Neural progenitor cell (in vitro differentiated cells): Measurements from ENCODE around the gene ACSS3. TPM values are rescaled to one million over a fixed set of nuclear protein-coding genes. Genes with fewer than 3 reads are reported as not detected.
"Not testable (repeated sequence)": the region's sequence is repeated elsewhere in the genome, so short reads cannot be mapped to it uniquely, and the experiment has no call there.

Experiments
- DNase-seq: peaks from one replicate; pipeline ENCODE4 v3.0.0-alpha.2; 2016; ENCODE audit warnings: low spot score
- H2AFZ ChIP-seq: fragments of 200-600 bp; sonication (generic); replicated peaks from 2 replicates; pipeline ENCODE4 v1.6.1; 2016; ENCODE audit warnings: antibody characterized with exemption
- H3F3A ChIP-seq: fragments of 200-600 bp; sonication (generic); 2 replicates; pipeline ENCODE4 v1.6.1; 2016; ENCODE audit warnings: antibody characterized with exemption, low read depth
- H3K27ac ChIP-seq: fragments of 200-600 bp; sonication (generic); 2 replicates; pipeline ENCODE4 v1.5.1; 2016; ENCODE audit warnings: mild to moderate bottlenecking
- H3K27me3 ChIP-seq: fragments of 200-600 bp; sonication (generic); 2 replicates; pipeline ENCODE4 v1.6.1; 2016; ENCODE audit warnings: mild to moderate bottlenecking, moderate library complexity
- H3K36me3 ChIP-seq: fragments of 200-600 bp; sonication (generic); 2 replicates; pipeline ENCODE4 v1.5.1; 2016
- H3K4me1 ChIP-seq: fragments of 200-600 bp; sonication (generic); 2 replicates; pipeline ENCODE4 v1.6.1; 2016; ENCODE audit warnings: mixed run types
- H3K4me2 ChIP-seq: fragments of 200-600 bp; sonication (generic); 2 replicates; pipeline ENCODE4 v1.6.1; 2016
- H3K4me3 ChIP-seq: fragments of 200-600 bp; sonication (generic); 2 replicates; pipeline ENCODE4 v1.5.1; 2016
- H3K79me2 ChIP-seq: fragments of 200-600 bp; sonication (generic); 2 replicates; pipeline ENCODE4 v1.6.1; 2016; ENCODE audit warnings: low read depth
- H3K9ac ChIP-seq: fragments of 200-600 bp; sonication (generic); 2 replicates; pipeline ENCODE4 v1.6.1; 2016
- H3K9me3 ChIP-seq: fragments of 200-600 bp; sonication (generic); 2 replicates; pipeline ENCODE4 v1.5.1; 2016; ENCODE audit warnings: low read depth
- H4K20me1 ChIP-seq: fragments of 200-600 bp; sonication (generic); 2 replicates; pipeline ENCODE4 v1.6.1; 2016; ENCODE audit warnings: low read depth
- H3K27ac Mint-ChIP-seq: 3 replicates; pipeline ENCODE4 v1.8.0; 2021; ENCODE audit warnings: mixed read lengths
- H3K27me3 Mint-ChIP-seq: 2 replicates; pipeline ENCODE4 v1.8.0; 2022; ENCODE audit warnings: low read depth, mild to moderate bottlenecking, inconsistent platforms, moderate library complexity, mixed read lengths; ENCODE audit not compliant: insufficient read depth
- H3K36me3 Mint-ChIP-seq: 3 replicates; pipeline ENCODE4 v1.8.0; 2021; ENCODE audit warnings: mixed read lengths
- H3K4me1 Mint-ChIP-seq: 3 replicates; pipeline ENCODE4 v1.8.0; 2021; ENCODE audit warnings: mixed read lengths
- H3K4me3 Mint-ChIP-seq: 3 replicates; pipeline ENCODE4 v1.8.0; 2021; ENCODE audit warnings: mild to moderate bottlenecking, moderate library complexity, mixed read lengths
- H3K9me3 Mint-ChIP-seq: 3 replicates; pipeline ENCODE4 v1.8.0; 2020; ENCODE audit warnings: mixed read lengths
- CTCF ChIP-seq: fragments of 200-600 bp; sonication (generic); IDR thresholded peaks from 2 replicates; pipeline ENCODE4 v1.5.1; 2017; ENCODE audit warnings: antibody characterized with exemption, mild to moderate bottlenecking
- EZH2 ChIP-seq: fragments of 200-600 bp; sonication (generic); IDR thresholded peaks from 2 replicates; pipeline ENCODE4 v1.6.1; 2017; ENCODE audit warnings: antibody characterized with exemption, mild to moderate bottlenecking, moderate library complexity
- EZH2phosphoT487 ChIP-seq: fragments of 200-600 bp; sonication (generic); IDR thresholded peaks from 2 replicates; pipeline ENCODE4 v1.6.1; 2017; ENCODE audit warnings: antibody characterized with exemption
- total RNA-seq: library from RNA; depleted of rRNA; stranded (reverse); fragments of >200 nt; gene quantifications from 2 replicates; pipeline ENCODE4 v1.2.3, GENCODE V29; 2015; ENCODE audit warnings: low replicate concordance

Gene ACSS3
- total RNA-seq, 1 donor from 2014 or later, result 26.5 TPM

- Histone ChIP-seq H3F3A (no peaks in the 10 kb centered on the region), H3K36me3 (no peaks in the 10 kb centered on the region), H4K20me1 (no peaks in the 10 kb centered on the region), H3K27ac (no peak overlapping the region), H2AFZ (no peak overlapping the region), H3K4me2 (no peak overlapping the region), H3K4me3 (no peak overlapping the region), H3K9me3 (no peaks in the 10 kb centered on the region), H3K9ac (no peak overlapping the region), H3K27me3 (no peaks in the 10 kb centered on the region), H3K79me2 (no peaks in the 10 kb centered on the region), H3K4me1 (no peaks in the 10 kb centered on the region)
- Mint-ChIP-seq H3K4me3 (no peak overlapping the region), H3K27me3 (no peaks in the 10 kb centered on the region), H3K36me3 (no peaks in the 10 kb centered on the region), H3K27ac (no peak overlapping the region), H3K9me3 (no peaks in the 10 kb centered on the region), H3K4me1 (no peaks in the 10 kb centered on the region)
- TF ChIP-seq EZH2phosphoT487 (no peak), EZH2 (no peak), CTCF (no peak)
- no peak for DNase-seq
Measured at GRCh38 chr12:81043979-81044740, 33.7 kb upstream of the ACSS3 start.

- H3K27ac ChIP-seq, H3K4me3 ChIP-seq, H3F3A ChIP-seq, H3K4me1 ChIP-seq, H3K36me3 Mint-ChIP-seq, H3K9me3 ChIP-seq, DNase-seq, H3K9ac ChIP-seq, H2AFZ ChIP-seq, H4K20me1 ChIP-seq, H3K4me1 Mint-ChIP-seq, H3K27ac Mint-ChIP-seq, H3K27me3 ChIP-seq, H3K27me3 Mint-ChIP-seq, H3K36me3 ChIP-seq, H3K4me3 Mint-ChIP-seq, H3K79me2 ChIP-seq, H3K4me2 ChIP-seq: not testable (repeated sequence)
- peaks cover 21% of the 10 kb centered on the region for H3K9me3 Mint-ChIP-seq
Measured at GRCh38 chr12:81064971-81065370, 12.9 kb upstream of the ACSS3 start.

- no peak overlapping the region for H2AFZ ChIP-seq
- no peaks in the 10 kb centered on the region for H3K9me3 ChIP-seq
- no peaks in the 10 kb centered on the region for H3K27me3 ChIP-seq
- H3K4me2 ChIP-seq, result no peak overlapping the region
- TF ChIP-seq EZH2phosphoT487, result no peak
- no peak for TF ChIP-seq CTCF
- no peak for TF ChIP-seq EZH2
- Mint-ChIP-seq H3K4me1 (peaks cover 2% of the 10 kb centered on the region), H3K4me3 (no peak overlapping the region), H3K27me3 (no peaks in the 10 kb centered on the region), H3K27ac (no peak overlapping the region), H3K9me3 (no peaks in the 10 kb centered on the region), H3K36me3 (no peaks in the 10 kb centered on the region)
- H3K79me2 ChIP-seq, result no peaks in the 10 kb centered on the region
- H3F3A ChIP-seq, result no peaks in the 10 kb centered on the region
- no peaks in the 10 kb centered on the region for H3K36me3 ChIP-seq
- H3K9ac ChIP-seq, result no peak overlapping the region
- no peaks in the 10 kb centered on the region for H4K20me1 ChIP-seq
- no peak for DNase-seq
- no peak overlapping the region for H3K27ac ChIP-seq
- H3K4me1 ChIP-seq, result no peaks in the 10 kb centered on the region
- no peak overlapping the region for H3K4me3 ChIP-seq
Measured at GRCh38 chr12:81070846-81071245, 7.0 kb upstream of the ACSS3 start.

- H3K27ac Mint-ChIP-seq, result no peak overlapping the region
- no peaks in the 10 kb centered on the region for H3K36me3 Mint-ChIP-seq
- H3K27me3 Mint-ChIP-seq, result no peaks in the 10 kb centered on the region
- no peak for DNase-seq
- H4K20me1 ChIP-seq, result no peaks in the 10 kb centered on the region
- peaks cover 22% of the 10 kb centered on the region for H3K4me1 ChIP-seq
- no peak overlapping the region for H3K9ac ChIP-seq
- no peaks in the 10 kb centered on the region for H3K27me3 ChIP-seq
- peaks cover 25% of the 10 kb centered on the region for H3K79me2 ChIP-seq
- no peak overlapping the region for H2AFZ ChIP-seq
- no peak for TF ChIP-seq EZH2
- no peak for TF ChIP-seq CTCF
- no peak for TF ChIP-seq EZH2phosphoT487
- H3K4me1 Mint-ChIP-seq, result peaks cover 37% of the 10 kb centered on the region
- no peak overlapping the region for H3K27ac ChIP-seq
- peaks cover 4% of the 10 kb centered on the region for H3F3A ChIP-seq
- no peaks in the 10 kb centered on the region for H3K9me3 Mint-ChIP-seq
- no peaks in the 10 kb centered on the region for H3K9me3 ChIP-seq
- no peak overlapping the region for H3K4me3 Mint-ChIP-seq
- no peak overlapping the region for H3K4me3 ChIP-seq
- H3K36me3 ChIP-seq, result no peaks in the 10 kb centered on the region
- H3K4me2 ChIP-seq, result no peak overlapping the region
Measured at GRCh38 chr12:81075539-81075938, 2.3 kb upstream of the ACSS3 start.
